ENCODE measurements around the gene CDH12.
"Not testable (repeated sequence)": the region's sequence is repeated elsewhere in the genome, so short reads cannot be mapped to it uniquely, and the experiment has no call there.

Gene CDH12

GRCh38 chr5:22319798-22320197 lies 533.3 kb downstream of the CDH12 start:
- DNase-seq (ENCODE audit: low spot score) = no peak
- no peak for TF ChIP-seq CTCF (IDR thresholded peaks at IDR 0.05; ENCODE audit: extremely low read depth, insufficient read depth, missing control alignments)
- in situ Hi-C loops (cut with MboI; ENCODE audit: low pct_unique_long_range_greater_than_20kb, low sequenced_read_pairs, unreplicated experiment) = no loop called here

DNA sequence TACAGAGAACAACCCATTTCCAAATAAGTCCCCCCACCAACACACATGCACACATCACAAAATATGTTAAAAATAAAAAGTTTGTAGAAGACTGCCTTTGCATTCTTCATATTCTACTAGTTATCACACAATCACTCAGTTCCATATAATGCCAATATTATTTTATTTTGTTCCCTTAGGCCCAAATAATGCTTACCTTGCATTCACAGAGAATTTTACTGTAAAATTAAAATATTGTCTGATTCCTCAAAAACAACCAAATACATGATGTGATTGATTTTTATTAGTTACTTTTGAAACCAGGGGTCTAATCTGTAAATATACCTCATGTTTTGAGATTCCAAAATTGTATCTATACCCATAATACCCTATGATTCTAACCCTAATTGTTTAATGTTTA lies 536.9 kb downstream of the CDH12 start:
- no peak for TF ChIP-seq CTCF (IDR thresholded peaks at IDR 0.05; ENCODE audit: extremely low read depth, insufficient read depth, missing control alignments)
- no peak for DNase-seq (ENCODE audit: low spot score)
- in situ Hi-C loops (cut with MboI; ENCODE audit: low pct_unique_long_range_greater_than_20kb, low sequenced_read_pairs, unreplicated experiment) = no loop called here

- DNase-seq (ENCODE audit: low spot score); in situ Hi-C loops (cut with MboI; ENCODE audit: low pct_unique_long_range_greater_than_20kb, low sequenced_read_pairs, unreplicated experiment): not testable (repeated sequence)
Observed at GRCh38 chr5:22315052-22315451, 538.1 kb downstream of the CDH12 start.

GRCh38 chr5:22314548-22314947 lies 538.6 kb downstream of the CDH12 start:
- in situ Hi-C loops (cut with MboI; ENCODE audit: low pct_unique_long_range_greater_than_20kb, low sequenced_read_pairs, unreplicated experiment) = no loop called here
- no peak for TF ChIP-seq CTCF (IDR thresholded peaks at IDR 0.05; ENCODE audit: extremely low read depth, insufficient read depth, missing control alignments)
- DNase-seq (ENCODE audit: low spot score) = no peak

GRCh38 chr5:22306011-22306410 lies 547.1 kb downstream of the CDH12 start:
- no peak for DNase-seq (ENCODE audit: low spot score)
- in situ Hi-C loops (cut with MboI; ENCODE audit: low pct_unique_long_range_greater_than_20kb, low sequenced_read_pairs, unreplicated experiment) = no loop called here
- no peak for TF ChIP-seq CTCF (IDR thresholded peaks at IDR 0.05; ENCODE audit: extremely low read depth, insufficient read depth, missing control alignments)

- TF ChIP-seq CTCF (IDR thresholded peaks at IDR 0.05; ENCODE audit: extremely low read depth, insufficient read depth, missing control alignments) = no peak
- no peak for DNase-seq (ENCODE audit: low spot score)
- in situ Hi-C loops (cut with MboI; ENCODE audit: low pct_unique_long_range_greater_than_20kb, low sequenced_read_pairs, unreplicated experiment) = no loop called here
Observed at GRCh38 chr5:22295832-22296231, 557.3 kb downstream of the CDH12 start.

GRCh38 chr5:22293147-22293546 lies 560.0 kb downstream of the CDH12 start:
- no peak for TF ChIP-seq CTCF (IDR thresholded peaks at IDR 0.05; ENCODE audit: extremely low read depth, insufficient read depth, missing control alignments)

More at GRCh38 chr5:22293147-22293546, 560.0 kb downstream of the CDH12 start:
- in situ Hi-C loops (cut with MboI; ENCODE audit: low pct_unique_long_range_greater_than_20kb, low sequenced_read_pairs, unreplicated experiment) = no loop called here
- DNase-seq (ENCODE audit: low spot score) = no peak
